ENCODE data around the gene BLMH. TPM values are rescaled to one million over a fixed set of nuclear protein-coding genes. Genes with fewer than 3 reads are reported as not detected.

BLMH gene
- total and polyA plus RNA-seq, 2 donors (not counting 1 experiment from before 2014, with no cell fraction given) = 5.9 to 25.9 TPM

- DNase-seq (no peak), ATAC-seq (ENCODE audit: low read depth) (no peak)
- CTCF ChIA-PET = no interaction called here
- POLR2A ChIA-PET = no interaction called here
- no peak overlapping the region for H3K4me3 Mint-ChIP-seq
- Histone ChIP-seq H3K4me1 (ENCODE audit: control insufficient read depth in 2 of 2, insufficient read depth in 2 of 2, low read length in 2 of 2) (peaks cover under 1 to 3% of the 10 kb centered on the region in 2 donors), H4K20me1 (ENCODE audit: control insufficient read depth, insufficient read depth, low read length, poor library complexity, severe bottlenecking) (no peaks in the 10 kb centered on the region), H3K4me2 (replicated peaks; ENCODE audit: low read depth, low read length, poor library complexity, severe bottlenecking) (no peak overlapping the region), H3K27ac (ENCODE audit: low read length in 2 of 2) (no peak overlapping the region), H3K36me3 (replicated peaks in 1 of 2; ENCODE audit: control extremely low read depth in 1 of 2, control insufficient read depth in 1 of 2, extremely low read depth in 1 of 2, insufficient read depth in 2 of 2, low read length in 1 of 2) (peaks cover 0 to 6% of the 10 kb centered on the region in 2 experiments), H3K79me2 (ENCODE audit: control insufficient read depth, insufficient read depth, low read length) (no peaks in the 10 kb centered on the region), H3K27me3 (replicated peaks in 1 of 4; ENCODE audit: control extremely low read depth in 1 of 4, control insufficient read depth in 3 of 4, insufficient read depth in 4 of 4, low read length in 3 of 4) (peaks cover 0 to 14% (median 0%) of the 10 kb centered on the region in 4 experiments), H3K4me3 (ENCODE audit: control extremely low read depth in 1 of 5, extremely low read depth in 1 of 5, insufficient read depth in 1 of 5, low read depth in 2 of 5, low read length in 4 of 5) (no peak overlapping the region), H2AFZ (ENCODE audit: insufficient read depth, low read depth, low read length, poor library complexity, severe bottlenecking) (no peak overlapping the region), H3K9ac (ENCODE audit: low read length) (no peak overlapping the region), H3K9me3 (ENCODE audit: control extremely low read depth in 1 of 3, control insufficient read depth in 2 of 3, insufficient read depth in 1 of 3, low read length in 2 of 3) (no peaks in the 10 kb centered on the region)
- peaks cover 21% of the 10 kb centered on the region for H3K27me3 Mint-ChIP-seq
- no peaks in the 10 kb centered on the region for H3K9me3 Mint-ChIP-seq (ENCODE audit: insufficient read depth)
- no peaks in the 10 kb centered on the region for H3K4me1 Mint-ChIP-seq
- TF ChIP-seq, protein P1, sequence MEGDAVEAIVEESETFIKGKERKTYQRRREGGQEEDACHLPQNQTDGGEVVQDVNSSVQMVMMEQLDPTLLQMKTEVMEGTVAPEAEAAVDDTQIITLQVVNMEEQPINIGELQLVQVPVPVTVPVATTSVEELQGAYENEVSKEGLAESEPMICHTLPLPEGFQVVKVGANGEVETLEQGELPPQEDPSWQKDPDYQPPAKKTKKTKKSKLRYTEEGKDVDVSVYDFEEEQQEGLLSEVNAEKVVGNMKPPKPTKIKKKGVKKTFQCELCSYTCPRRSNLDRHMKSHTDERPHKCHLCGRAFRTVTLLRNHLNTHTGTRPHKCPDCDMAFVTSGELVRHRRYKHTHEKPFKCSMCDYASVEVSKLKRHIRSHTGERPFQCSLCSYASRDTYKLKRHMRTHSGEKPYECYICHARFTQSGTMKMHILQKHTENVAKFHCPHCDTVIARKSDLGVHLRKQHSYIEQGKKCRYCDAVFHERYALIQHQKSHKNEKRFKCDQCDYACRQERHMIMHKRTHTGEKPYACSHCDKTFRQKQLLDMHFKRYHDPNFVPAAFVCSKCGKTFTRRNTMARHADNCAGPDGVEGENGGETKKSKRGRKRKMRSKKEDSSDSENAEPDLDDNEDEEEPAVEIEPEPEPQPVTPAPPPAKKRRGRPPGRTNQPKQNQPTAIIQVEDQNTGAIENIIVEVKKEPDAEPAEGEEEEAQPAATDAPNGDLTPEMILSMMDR (IDR thresholded peaks at IDR 0.05) = no peak
- TF ChIP-seq EZH2 (IDR thresholded peaks at IDR 0.05; ENCODE audit: borderline replicate concordance, insufficient read depth, low read depth, low read length, poor library complexity, severe bottlenecking) = no peak
- intact Hi-C loops (cut with micrococcal nuclease) = no loop called here
- WGBS (ENCODE audit: insufficient coverage) = 87% methylated on average over 7 of the region's 8 CpGs
- no peak overlapping the region for H3K27ac Mint-ChIP-seq
These were observed 48.2 kb downstream of the BLMH start for GRCh38 chr17:30243568-30243967.

- DNase-seq (no peak), ATAC-seq (ENCODE audit: low read depth) (no peak)
- H3K27me3 ChIP-seq (replicated peaks in 1 of 4; ENCODE audit: control extremely low read depth in 1 of 4, control insufficient read depth in 3 of 4, insufficient read depth in 4 of 4, low read length in 3 of 4) = peaks cover 0 to 20% (median 4%) of the 10 kb centered on the region in 4 experiments
- Mint-ChIP-seq H3K4me3 (no peak overlapping the region), H3K4me1 (peaks cover 2% of the 10 kb centered on the region), H3K9me3 (ENCODE audit: insufficient read depth) (no peaks in the 10 kb centered on the region), H3K27ac (no peak overlapping the region), H3K27me3 (peaks cover 26% of the 10 kb centered on the region)
- H3K27ac ChIP-seq (ENCODE audit: low read length in 2 of 2) = no peak overlapping the region
- ChIA-PET CTCF (no interaction called here), POLR2A (no interaction called here)
- intact Hi-C loops (cut with micrococcal nuclease) = no loop called here
- H3K36me3 ChIP-seq (replicated peaks in 1 of 2; ENCODE audit: control extremely low read depth in 1 of 2, control insufficient read depth in 1 of 2, extremely low read depth in 1 of 2, insufficient read depth in 2 of 2, low read length in 1 of 2) = no peaks in the 10 kb centered on the region
- no peak overlapping the region for H3K4me2 ChIP-seq (replicated peaks; ENCODE audit: low read depth, low read length, poor library complexity, severe bottlenecking)
- TF ChIP-seq, protein P1 (IDR thresholded peaks at IDR 0.05) = no peak
- no peak for TF ChIP-seq EZH2 (IDR thresholded peaks at IDR 0.05; ENCODE audit: borderline replicate concordance, insufficient read depth, low read depth, low read length, poor library complexity, severe bottlenecking)
- H3K79me2 ChIP-seq (ENCODE audit: control insufficient read depth, insufficient read depth, low read length) = no peaks in the 10 kb centered on the region
- H3K4me3 ChIP-seq (ENCODE audit: control extremely low read depth in 1 of 5, extremely low read depth in 1 of 5, insufficient read depth in 1 of 5, low read depth in 2 of 5, low read length in 4 of 5) = no peak overlapping the region
- no peak overlapping the region for H3K9ac ChIP-seq (ENCODE audit: low read length)
- no peak overlapping the region for H2AFZ ChIP-seq (ENCODE audit: insufficient read depth, low read depth, low read length, poor library complexity, severe bottlenecking)
- no CpG with 5 or more reads among the region's 4 CpGs for WGBS (ENCODE audit: insufficient coverage)
- H3K4me1 ChIP-seq (ENCODE audit: control insufficient read depth in 2 of 2, insufficient read depth in 2 of 2, low read length in 2 of 2) = peaks cover 6 to 8% of the 10 kb centered on the region in 2 donors
- H4K20me1 ChIP-seq (ENCODE audit: control insufficient read depth, insufficient read depth, low read length, poor library complexity, severe bottlenecking) = no peaks in the 10 kb centered on the region
- H3K9me3 ChIP-seq (ENCODE audit: control extremely low read depth in 1 of 3, control insufficient read depth in 2 of 3, insufficient read depth in 1 of 3, low read length in 2 of 3) = no peaks in the 10 kb centered on the region
These were observed 48.7 kb downstream of the BLMH start for GRCh38 chr17:30243002-30243401.

All from B cell (primary cell).